Endothelial cell of umbilical vein (primary cell): ENCODE results near the gene S100A4. TPM values are rescaled to one million over a fixed set of nuclear protein-coding genes. Genes with fewer than 3 reads are reported as not detected.

Experiments
- BruUV-seq: library from RNA; stranded (reverse); fragments of 400-500 nt; replicated peaks from 2 replicates; lab custom pipeline; 2021; lab: Mats Ljungman, UMichigan
- CTCF ChIA-PET: fragments of 300-600, 350-600 bp; sonication (Branson Sonifier 250); formaldehyde crosslinking; loops from one replicate; lab custom pipeline; 2021; ENCODE audit warnings: antibody characterized with exemption, inconsistent platforms; lab: Charles Lee
- POLR2A ChIA-PET: fragments of 300-600, 350-600 bp; sonication (Branson Sonifier 250); formaldehyde crosslinking; loops from one replicate; lab custom pipeline; 2021; ENCODE audit warnings: antibody characterized with exemption, inconsistent platforms; lab: Charles Lee
- DNase-seq: peaks from one replicate; pipeline ENCODE4 v3.0.0-alpha.2; 2011; ENCODE audit warnings: low read depth, low spot score
- FAIRE-seq: peaks from 2 replicates; lab custom pipeline; 2011; peaks lifted over from hg19 to GRCh38; lab: Jason Lieb, UNC
- H2AFZ ChIP-seq: 2 replicates; pipeline ENCODE4 v1.6.0; 2012; ENCODE audit warnings: low read depth, low read length, control low read depth, inconsistent platforms
- H3K27ac ChIP-seq: 2 replicates; pipeline ENCODE4 v1.5.1; 2011; ENCODE audit warnings: low read depth, mild to moderate bottlenecking, control low read depth, low read length, moderate library complexity; ENCODE audit not compliant: insufficient read depth
- H3K27me3 ChIP-seq, 2 experiments: 2 replicates each; pipeline versions ENCODE4 v1.6.0 to v1.6.1; 2011; ENCODE audit warnings: low read length in 2 of 2, mixed read lengths in 1 of 2; ENCODE audit not compliant: control insufficient read depth in 2 of 2, insufficient read depth in 2 of 2
- H3K36me3 ChIP-seq, 2 experiments: 2 replicates in 1 of 2; 3 replicates in 1 of 2; pipeline ENCODE4 v1.5.1; 2011; ENCODE audit warnings: low read length in 2 of 2, mild to moderate bottlenecking in 1 of 2, moderate library complexity in 1 of 2; ENCODE audit not compliant: control insufficient read depth in 2 of 2, insufficient read depth in 2 of 2; ENCODE audit errors: extremely low read depth in 1 of 2
- H3K4me1 ChIP-seq: 3 replicates; pipeline ENCODE4 v1.5.1; 2011; ENCODE audit warnings: mild to moderate bottlenecking, low read length; ENCODE audit not compliant: control insufficient read depth, insufficient read depth; ENCODE audit errors: extremely low read depth
- H3K4me2 ChIP-seq: 2 replicates; pipeline ENCODE4 v1.6.1; 2011; ENCODE audit warnings: low read length, control low read depth, mixed read lengths; ENCODE audit not compliant: insufficient read depth
- H3K4me3 ChIP-seq, 3 experiments: fragments of 200-600 bp in 1 of 3; sonication (generic), shearing (Covaris generic) in 1 of 3; replicated peaks in 1 of 3; 2 replicates each; pipeline ENCODE4 v1.5.1; 2011 to 2016; ENCODE audit warnings: control low read depth in 3 of 3, low read length in 3 of 3, mild to moderate bottlenecking in 2 of 3, inconsistent platforms in 1 of 3, low read depth in 1 of 3, moderate library complexity in 1 of 3; ENCODE audit not compliant: insufficient read depth in 1 of 3
- H3K79me2 ChIP-seq: 2 replicates; pipeline ENCODE4 v1.6.0; 2012; ENCODE audit warnings: low read length, inconsistent platforms; ENCODE audit not compliant: control insufficient read depth, insufficient read depth
- H3K9ac ChIP-seq: replicated peaks from 2 replicates; pipeline ENCODE3; 2011; ENCODE audit warnings: low read length, control low read depth; ENCODE audit not compliant: insufficient read depth; ENCODE audit errors: extremely low read depth
- H3K9me1 ChIP-seq: replicated peaks from 3 replicates; pipeline ENCODE4 v1.6.0; 2011; ENCODE audit warnings: mild to moderate bottlenecking, low read length; ENCODE audit not compliant: control insufficient read depth, insufficient read depth; ENCODE audit errors: extremely low read depth
- H3K9me3 ChIP-seq: replicated peaks from 2 replicates; pipeline ENCODE4 v1.5.1; 2012; ENCODE audit warnings: low read length, inconsistent platforms; ENCODE audit not compliant: control insufficient read depth, insufficient read depth
- H4K20me1 ChIP-seq: replicated peaks from 2 replicates; pipeline ENCODE3; 2011; ENCODE audit warnings: mild to moderate bottlenecking, low read length; ENCODE audit not compliant: control insufficient read depth, insufficient read depth; ENCODE audit errors: extremely low read depth
- EZH2 ChIP-seq: IDR thresholded peaks from 2 replicates; pipeline ENCODE4 v1.6.1; 2012; ENCODE audit warnings: borderline replicate concordance, low read depth, mild to moderate bottlenecking, moderate library complexity, low read length, inconsistent platforms; ENCODE audit not compliant: severe bottlenecking
- FOS ChIP-seq: IDR thresholded peaks from 2 replicates; pipeline ENCODE4 v1.6.1; 2011; ENCODE audit warnings: mild to moderate bottlenecking, low read length, moderate library complexity, borderline replicate concordance; ENCODE audit not compliant: insufficient read depth
- GATA2 ChIP-seq: IDR thresholded peaks from 2 replicates; pipeline ENCODE4 v1.7.0; 2011; ENCODE audit warnings: low read depth, mild to moderate bottlenecking, moderate library complexity, mixed read lengths, low read length; ENCODE audit not compliant: insufficient read length, insufficient read depth
- JUN ChIP-seq: IDR thresholded peaks from 2 replicates; pipeline ENCODE4 v1.6.1; 2011; ENCODE audit warnings: borderline replicate concordance, low read depth; ENCODE audit not compliant: insufficient read length, insufficient read depth
- MYC ChIP-seq: IDR thresholded peaks from one replicate; pipeline ENCODE4 v1.6.1; 2011; ENCODE audit warnings: mild to moderate bottlenecking, low read depth, low read length
- POLR2A ChIP-seq: IDR thresholded peaks from 2 replicates; pipeline ENCODE4 v1.6.1; 2012; ENCODE audit warnings: low read depth, mild to moderate bottlenecking, control low read depth, low read length
- POLR2AphosphoS5 ChIP-seq: IDR thresholded peaks from 2 replicates; pipeline ENCODE4 v1.6.1; 2012; ENCODE audit warnings: low read depth, mild to moderate bottlenecking, control low read depth, low read length, moderate library complexity; ENCODE audit not compliant: insufficient read depth
- dilution Hi-C: fragments of 300-500 bp; cut with MboI; formaldehyde crosslinking; loops from one replicate; pipeline ENCODE4 v1.15.0; 2019; ENCODE audit warnings: low sequenced_read_pairs; ENCODE audit not compliant: extremely low pct_ligation_motif_present
- intact Hi-C: fragments of 100-400 bp; cut with micrococcal nuclease; formaldehyde crosslinking; loops from one replicate; pipeline ENCODE4 v1.10.0; 2022
- polyA plus RNA-seq, 4 experiments: library from polyadenylated mRNA; depleted of rRNA in 3 of 4; stranded (reverse) in 3 of 4; unstranded in 1 of 4; fragments of >200 nt; gene quantifications; 2 replicates each; pipeline versions ENCODE4 v1.2.1 to v1.2.3, GENCODE V29; 2011 to 2012; ENCODE audit warnings: missing spikeins in 1 of 4
- total RNA-seq: library from RNA; stranded (reverse); gene quantifications from 2 replicates; pipeline ENCODE4 v1.2.3, GENCODE V29; 2021
- TF ChIP-seq, protein P1 (sequence below), 2 donors: IDR thresholded peaks; 1 replicate in 1 of 2; 2 replicates in 1 of 2; pipeline ENCODE4 v1.5.1; 2011; ENCODE audit warnings: low read length in 2 of 2, mild to moderate bottlenecking in 2 of 2, moderate library complexity in 2 of 2, control low read depth in 1 of 2, inconsistent platforms in 1 of 2, low read depth in 1 of 2; ENCODE audit not compliant: insufficient read depth in 1 of 2; ENCODE audit errors: extremely low read depth in 1 of 2
- TF ChIP-seq, protein P2 (sequence below): IDR thresholded peaks from 2 replicates; pipeline ENCODE4 v1.6.1; 2011; ENCODE audit not compliant: insufficient read depth, insufficient read length

S100A4 gene
- total and polyA plus RNA-seq, 2 donors (not counting 3 experiments of a cell fraction or from before 2014, with no cell fraction given) = 1.1 TPM; not detected in 1

DNA sequence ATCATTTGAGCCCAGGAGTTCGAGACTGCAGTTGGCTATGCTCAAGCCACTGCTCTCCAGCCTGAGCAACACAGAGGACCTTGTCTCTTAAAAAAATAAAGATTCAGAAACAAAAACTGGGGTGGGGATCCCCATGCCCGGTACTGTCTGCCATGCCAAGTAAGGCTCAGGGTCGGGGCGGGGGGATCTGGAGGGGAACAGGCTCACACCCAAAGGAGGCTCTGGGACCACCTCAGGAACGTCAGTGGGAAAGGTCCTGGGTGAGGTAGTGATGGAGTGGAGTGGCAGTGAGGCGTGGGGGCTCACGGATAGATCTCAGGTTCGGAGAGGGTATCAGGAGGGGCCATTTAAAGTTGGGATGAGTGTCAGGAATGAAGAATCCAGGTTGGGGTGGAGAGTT is 765 bp upstream of the S100A4 start:
- no TSS peak for BruUV-seq
- no peaks in the 10 kb centered on the region for H3K9me1 ChIP-seq
- H3K4me2 ChIP-seq = no peak overlapping the region
- TF ChIP-seq, protein P1, sequence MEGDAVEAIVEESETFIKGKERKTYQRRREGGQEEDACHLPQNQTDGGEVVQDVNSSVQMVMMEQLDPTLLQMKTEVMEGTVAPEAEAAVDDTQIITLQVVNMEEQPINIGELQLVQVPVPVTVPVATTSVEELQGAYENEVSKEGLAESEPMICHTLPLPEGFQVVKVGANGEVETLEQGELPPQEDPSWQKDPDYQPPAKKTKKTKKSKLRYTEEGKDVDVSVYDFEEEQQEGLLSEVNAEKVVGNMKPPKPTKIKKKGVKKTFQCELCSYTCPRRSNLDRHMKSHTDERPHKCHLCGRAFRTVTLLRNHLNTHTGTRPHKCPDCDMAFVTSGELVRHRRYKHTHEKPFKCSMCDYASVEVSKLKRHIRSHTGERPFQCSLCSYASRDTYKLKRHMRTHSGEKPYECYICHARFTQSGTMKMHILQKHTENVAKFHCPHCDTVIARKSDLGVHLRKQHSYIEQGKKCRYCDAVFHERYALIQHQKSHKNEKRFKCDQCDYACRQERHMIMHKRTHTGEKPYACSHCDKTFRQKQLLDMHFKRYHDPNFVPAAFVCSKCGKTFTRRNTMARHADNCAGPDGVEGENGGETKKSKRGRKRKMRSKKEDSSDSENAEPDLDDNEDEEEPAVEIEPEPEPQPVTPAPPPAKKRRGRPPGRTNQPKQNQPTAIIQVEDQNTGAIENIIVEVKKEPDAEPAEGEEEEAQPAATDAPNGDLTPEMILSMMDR (IDR thresholded peaks at IDR 0.05; ENCODE audit: extremely low read depth in 1 of 2, insufficient read depth in 1 of 2, low read depth in 1 of 2, low read length in 2 of 2) = no peak
- no peak for TF ChIP-seq GATA2
- TF ChIP-seq, protein P2, sequence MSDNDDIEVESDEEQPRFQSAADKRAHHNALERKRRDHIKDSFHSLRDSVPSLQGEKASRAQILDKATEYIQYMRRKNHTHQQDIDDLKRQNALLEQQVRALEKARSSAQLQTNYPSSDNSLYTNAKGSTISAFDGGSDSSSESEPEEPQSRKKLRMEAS = no peak
- no peak for TF ChIP-seq EZH2
- TF ChIP-seq MYC = no peak
- no peak for TF ChIP-seq POLR2A
- no peak for TF ChIP-seq POLR2AphosphoS5
- no peak for TF ChIP-seq FOS
- TF ChIP-seq JUN = no peak
- ChIA-PET CTCF (interaction anchor here (1.1 to 2.5 kb wide), 2 partner anchors 13 to 22 kb away, joined by 6 to 8 read pairs; no protein-coding TSS in a partner anchor), POLR2A (interaction anchor here (1.9 kb wide), 1 partner anchor 11 kb away, joined by 6 read pairs; the partner anchor contains the start of gene S100A6)
- FAIRE-seq = no peak
- H2AFZ ChIP-seq = no peak overlapping the region
- H3K9me3 ChIP-seq = no peaks in the 10 kb centered on the region
- peaks cover 21% of the 10 kb centered on the region for H3K4me1 ChIP-seq
- H4K20me1 ChIP-seq = no peaks in the 10 kb centered on the region
- dilution Hi-C loops (no loop called here), intact Hi-C loops (no loop called here)
- no peaks in the 10 kb centered on the region for H3K79me2 ChIP-seq
- no peak for DNase-seq
- no peak overlapping the region for H3K9ac ChIP-seq
- H3K27ac ChIP-seq = no peak overlapping the region
- no peak overlapping the region for H3K4me3 ChIP-seq
- no peaks in the 10 kb centered on the region for H3K36me3 ChIP-seq
- no peaks in the 10 kb centered on the region for H3K27me3 ChIP-seq
